Activated B cell treated with CpG ODN at 0.5 μM for 24 hours (primary cell): Measurements from ENCODE around the gene MED14. TPM values are rescaled to one million over a fixed set of nuclear protein-coding genes. Genes with fewer than 3 reads are reported as not detected.

Experiments
- ATAC-seq: fragments of 200-7000 bp; cut with Tn5 transposase; one replicate; pipeline ENCODE4 v1.10.0; 2021; ENCODE audit warnings: low read depth, mild to moderate bottlenecking, moderate library complexity
- CTCF ChIA-PET: fragments of 350-600 bp; sonication (Branson Sonifier 250); formaldehyde crosslinking; loops from one replicate; lab custom pipeline; 2021; ENCODE audit warnings: antibody characterized with exemption; lab: Charles Lee
- POLR2A ChIA-PET: fragments of 350-600 bp; sonication (Branson Sonifier 250); formaldehyde crosslinking; loops from one replicate; lab custom pipeline; 2021; ENCODE audit warnings: antibody characterized with exemption; lab: Charles Lee
- DNase-seq: peaks from one replicate; pipeline ENCODE4 v3.0.0; 2022
- H3K27ac Mint-ChIP-seq: one replicate; pipeline ENCODE4 v1.8.0; 2020; ENCODE audit warnings: mixed read lengths
- H3K27me3 Mint-ChIP-seq: one replicate; pipeline ENCODE4 v1.8.0; 2021; ENCODE audit warnings: mixed read lengths
- H3K36me3 Mint-ChIP-seq: one replicate; pipeline ENCODE4 v1.8.0; 2021; ENCODE audit warnings: low read depth, mixed read lengths
- H3K4me1 Mint-ChIP-seq: one replicate; pipeline ENCODE4 v1.8.0; 2021; ENCODE audit warnings: mixed read lengths
- H3K4me3 Mint-ChIP-seq: one replicate; pipeline ENCODE4 v1.8.0; 2020; ENCODE audit warnings: mild to moderate bottlenecking, mixed read lengths
- H3K9me3 Mint-ChIP-seq: one replicate; pipeline ENCODE4 v1.8.0; 2020; ENCODE audit warnings: mixed read lengths
- CTCF ChIP-seq: fragments of 200-600 bp; IDR thresholded peaks from one replicate; pipeline ENCODE4 v1.8.0; 2022; ENCODE audit warnings: antibody characterized with exemption, mild to moderate bottlenecking
- intact Hi-C: fragments of 100-400 bp; cut with micrococcal nuclease; formaldehyde crosslinking; loops from one replicate; pipeline ENCODE4 v1.15.1; 2024
- total RNA-seq: library from RNA; stranded (reverse); gene quantifications from 2 replicates; pipeline ENCODE4 v1.2.3, GENCODE V29; 2022

The MED14 gene
- total RNA-seq, 1 donor from 2014 or later, result 62.6 TPM

- intact Hi-C loops, result loop anchor here (1.0 to 5.0 kb wide), 6 partner anchors 66 to 686 kb away; partner anchors contain the start of genes ATP6AP2, BCOR and MED14
- peaks cover 27% of the 10 kb centered on the region for H3K36me3 Mint-ChIP-seq
- no peak for TF ChIP-seq CTCF
- peak overlapping the region; percentile 93 for H3K27ac Mint-ChIP-seq
- H3K4me1 Mint-ChIP-seq, result peaks cover 45% of the 10 kb centered on the region
- ATAC-seq (peak; percentile 22), DNase-seq (peak; percentile 29)
- peak overlapping the region; percentile 94 for H3K4me3 Mint-ChIP-seq
- no peaks in the 10 kb centered on the region for H3K27me3 Mint-ChIP-seq
- POLR2A ChIA-PET, result interaction anchor here (2.5 kb wide), 1 partner anchor 438 kb away, joined by 12 read pairs; the partner anchor contains the start of gene USP9X
- H3K9me3 Mint-ChIP-seq, result no peaks in the 10 kb centered on the region
- CTCF ChIA-PET, result interaction anchor here (0.6 kb wide), 2 partner anchors 147 to 469 kb away, joined by 3 to 5 read pairs; no protein-coding TSS in a partner anchor
Observed at GRCh38 chrX:40646489-40647306, 88.6 kb downstream of the MED14 start.

- TF ChIP-seq CTCF, result no peak
- CTCF ChIA-PET, result no interaction called here
- Mint-ChIP-seq H3K27me3 (no peaks in the 10 kb centered on the region), H3K27ac (peak overlapping the region; percentile 89), H3K4me3 (peak overlapping the region; percentile 83), H3K4me1 (peaks cover 44% of the 10 kb centered on the region), H3K9me3 (no peaks in the 10 kb centered on the region), H3K36me3 (peaks cover 25% of the 10 kb centered on the region)
- peak; percentile 26 for DNase-seq
- POLR2A ChIA-PET, result interaction anchor here (0.5 kb wide), 1 partner anchor 92 kb away, joined by 16 read pairs; no protein-coding TSS in a partner anchor
- peak; percentile 41 for ATAC-seq
- intact Hi-C loops, result loop anchor here (1.0 to 5.0 kb wide), 2 partner anchors 101 to 548 kb away; partner anchors contain the start of gene BCOR
Observed at GRCh38 chrX:40644821-40645358, 90.5 kb downstream of the MED14 start.

GRCh38 chrX:40644176-40644575, 91.2 kb downstream of the MED14 start:
- ATAC-seq, result no peak
- Mint-ChIP-seq H3K27me3 (no peaks in the 10 kb centered on the region), H3K36me3 (peaks cover 27% of the 10 kb centered on the region), H3K4me3 (peak overlapping the region; percentile 83), H3K4me1 (peaks cover 46% of the 10 kb centered on the region), H3K27ac (peak overlapping the region; percentile 89), H3K9me3 (no peaks in the 10 kb centered on the region)
- intact Hi-C loops, result loop anchor here (1.0 kb wide), 1 partner anchor 100 kb away; no protein-coding TSS in a partner anchor
- no peak for TF ChIP-seq CTCF
- ChIA-PET POLR2A (no interaction called here), CTCF (interaction anchor here (1.0 to 1.7 kb wide), 2 partner anchors 100 to 536 kb away, joined by 3 to 5 read pairs; no protein-coding TSS in a partner anchor)
- no peak for DNase-seq

DNA sequence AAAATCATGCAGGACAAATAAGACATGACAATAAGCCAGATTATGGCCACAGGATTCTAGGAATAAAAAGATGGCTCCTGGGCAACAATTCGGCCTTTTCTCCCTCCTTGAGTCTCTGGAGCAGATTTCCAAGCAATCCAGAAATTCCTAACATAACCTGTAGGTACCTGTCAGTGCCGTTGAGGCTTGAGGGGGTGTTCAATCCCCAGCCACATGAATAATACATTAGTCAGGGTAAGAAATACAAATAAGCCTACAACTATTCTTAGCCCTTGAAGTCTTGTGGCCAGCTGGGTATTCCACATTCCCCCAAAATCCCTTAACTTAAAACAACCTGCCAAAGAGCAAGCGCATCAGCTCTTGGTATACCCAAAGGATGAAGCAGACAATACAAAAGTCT, 97.7 kb downstream of the MED14 start:
- intact Hi-C loops, result no loop called here
- H3K27me3 Mint-ChIP-seq, result no peaks in the 10 kb centered on the region
- no peak for TF ChIP-seq CTCF
- POLR2A ChIA-PET, result no interaction called here
- ATAC-seq (no peak), DNase-seq (no peak)
- no peaks in the 10 kb centered on the region for H3K9me3 Mint-ChIP-seq
- CTCF ChIA-PET, result no interaction called here
- no peak overlapping the region for H3K27ac Mint-ChIP-seq
- H3K4me3 Mint-ChIP-seq, result no peak overlapping the region
- H3K36me3 Mint-ChIP-seq, result peaks cover 70% of the 10 kb centered on the region
- peaks cover 24% of the 10 kb centered on the region for H3K4me1 Mint-ChIP-seq

DNA sequence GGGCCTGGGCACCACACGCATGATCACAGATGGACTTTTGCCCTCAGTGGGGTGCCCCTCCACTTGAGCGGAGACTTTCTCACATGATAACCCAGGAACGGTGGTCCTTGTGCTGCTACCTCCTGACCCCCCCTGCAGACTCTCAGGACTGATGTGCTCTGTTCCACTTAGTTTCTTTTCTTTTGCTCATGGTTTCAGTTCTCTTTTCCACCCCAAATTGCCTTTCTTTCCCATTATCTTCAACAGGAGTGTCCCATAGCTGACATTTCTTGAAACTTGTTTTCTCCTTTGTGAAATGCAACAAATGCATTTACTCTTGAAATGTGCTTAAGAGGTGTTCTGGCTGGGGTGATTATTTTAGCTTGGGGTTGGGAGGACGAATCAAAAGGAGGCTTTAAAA, 103.1 kb downstream of the MED14 start:
- no peaks in the 10 kb centered on the region for H3K27me3 Mint-ChIP-seq
- ChIA-PET CTCF (interaction anchor here (0.7 to 1.0 kb wide), 2 partner anchors 19 to 93 kb away, joined by 3 to 5 read pairs; no protein-coding TSS in a partner anchor), POLR2A (interaction anchor here (0.7 kb wide), 1 partner anchor 99 kb away, joined by 3 read pairs; no protein-coding TSS in a partner anchor)
- intact Hi-C loops, result no loop called here
- H3K4me3 Mint-ChIP-seq, result no peak overlapping the region
- no peaks in the 10 kb centered on the region for H3K9me3 Mint-ChIP-seq
- DNase-seq, result no peak
- H3K27ac Mint-ChIP-seq, result peak overlapping the region; percentile 6
- ATAC-seq, result peak; percentile 14
- TF ChIP-seq CTCF, result no peak
- peaks cover 79% of the 10 kb centered on the region for H3K36me3 Mint-ChIP-seq
- peaks cover 22% of the 10 kb centered on the region for H3K4me1 Mint-ChIP-seq
